Breast epithelium (tissue), 3 donors: ENCODE results near the gene RSPH4A.

Source experiments
- CTCF ChIP-seq, 3 donors: fragments of 450-650 bp; IDR thresholded peaks; one replicate each; pipeline ENCODE4 v1.5.1; 2016 to 2017; ENCODE audit warnings: antibody characterized with exemption in 3 of 3, mild to moderate bottlenecking in 3 of 3, moderate library complexity in 3 of 3
- POLR2A ChIP-seq: fragments of 450-650 bp; IDR thresholded peaks from one replicate; pipeline ENCODE4 v1.6.1; 2016; ENCODE audit warnings: antibody characterized with exemption, mild to moderate bottlenecking, moderate library complexity
- POLR2AphosphoS5 ChIP-seq, 3 donors: sonication (generic); formaldehyde crosslinking; IDR thresholded peaks; one replicate each; pipeline ENCODE4 v1.6.1; 2017; ENCODE audit warnings: antibody characterized with exemption in 3 of 3

- TF ChIP-seq POLR2A (no peak), CTCF (IDR thresholded peaks at IDR 0.05) (no peak), POLR2AphosphoS5 (IDR thresholded peaks at IDR 0.05) (no peak)
Measured at GRCh38 chr6:116586276-116586675, 30.0 kb upstream of the RSPH4A start.
